ENCODE measurements around the gene PMF1.

GRCh38 chr1:156196445-156196844 lies 16.4 kb upstream of the PMF1 start:
- TF ChIP-seq POLR2A (IDR thresholded peaks at IDR 0.05): no peak
- no peak for TF ChIP-seq CTCF (IDR thresholded peaks at IDR 0.05)
- no peak for TF ChIP-seq POLR2AphosphoS5 (IDR thresholded peaks at IDR 0.05)

Data from breast epithelium (tissue), 3 donors.